HG02759 (cell line): ENCODE results near the gene HORMAD2.

Experiments used
- ATAC-seq: cut with Tn5 transposase; IDR thresholded peaks from one replicate; pipeline ENCODE4 v1.9.1; 2021; ENCODE audit warnings: mild to moderate bottlenecking, moderate library complexity; ENCODE audit not compliant: unreplicated experiment

The HORMAD2 gene

DNA sequence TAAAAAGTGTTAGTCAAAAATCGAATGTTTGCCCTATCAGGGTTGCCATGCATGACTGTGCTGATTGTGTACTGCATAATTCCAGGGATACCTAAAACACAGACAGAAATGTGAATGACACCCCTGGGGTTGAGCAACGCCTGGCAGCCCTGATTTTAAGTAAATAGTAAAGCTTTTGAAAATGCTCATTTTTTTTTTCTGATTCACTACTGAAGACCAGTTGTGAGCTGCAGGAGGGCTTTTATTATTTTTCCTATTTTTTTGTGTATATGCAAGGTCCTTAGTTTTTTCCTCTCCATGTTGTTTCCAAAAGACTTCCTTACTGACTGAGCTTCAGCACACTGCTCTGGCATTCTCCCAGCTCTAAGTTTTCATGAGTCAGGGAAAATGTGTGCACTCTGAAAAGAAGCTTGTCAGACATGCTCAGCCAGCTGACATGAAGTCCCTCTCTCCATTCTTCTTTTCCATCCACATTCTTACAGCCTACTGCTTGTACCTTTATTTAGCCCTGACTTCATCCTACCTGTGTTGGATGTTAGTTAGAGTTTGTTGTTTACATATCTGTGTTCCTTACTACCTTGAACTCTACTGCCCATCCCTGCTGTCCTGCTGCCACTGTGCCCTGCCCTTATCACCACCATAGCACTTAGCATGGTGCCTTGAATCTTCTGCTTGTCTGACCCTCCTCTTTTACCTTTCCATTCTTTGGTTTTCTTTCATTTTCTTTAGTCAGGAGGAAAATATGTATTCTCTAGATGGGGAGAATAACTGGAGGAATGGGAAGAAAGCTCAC is 79.5 kb downstream of the HORMAD2 start:
- ATAC-seq, result no peak

GRCh38 chr22:30161051-30161469 is 80.8 kb downstream of the HORMAD2 start:
- no peak for ATAC-seq

DNA sequence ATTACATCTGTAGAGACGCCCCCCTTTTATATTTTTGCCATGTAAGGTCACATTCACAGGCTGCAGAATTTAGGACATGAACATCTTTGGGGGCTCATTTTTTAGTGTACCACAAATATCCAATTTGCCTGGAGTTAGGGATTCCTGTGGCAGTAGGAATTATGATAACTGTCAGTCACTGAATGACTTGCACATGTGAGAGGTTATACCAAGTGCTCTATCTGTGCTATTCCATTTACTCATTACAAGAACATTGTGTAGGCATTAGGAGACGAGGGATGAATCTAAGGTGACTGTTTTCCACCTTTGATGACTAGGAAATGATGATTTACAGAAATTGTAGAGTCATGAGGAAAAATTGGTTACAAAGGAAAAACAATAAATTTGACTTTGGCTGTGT is 87.0 kb downstream of the HORMAD2 start:
- ATAC-seq, result no peak

DNA sequence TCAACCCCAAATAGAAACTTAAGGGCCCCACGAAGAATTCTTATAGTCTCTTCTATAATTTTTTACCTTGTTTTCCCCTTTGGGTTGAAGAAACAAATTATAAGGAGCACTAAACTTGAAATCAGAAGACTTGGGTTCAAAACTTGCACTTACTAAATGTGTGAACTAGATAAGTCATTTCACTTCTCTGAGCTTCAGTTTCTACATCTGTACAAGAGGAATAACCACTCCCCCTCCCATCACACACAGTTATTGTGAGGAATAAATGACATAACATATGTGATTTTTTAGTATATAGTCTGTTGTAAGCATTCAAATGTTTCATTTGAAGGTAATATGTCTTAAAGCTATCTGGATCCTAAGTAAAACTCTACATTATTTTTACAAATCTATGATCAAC is 87.5 kb downstream of the HORMAD2 start:
- ATAC-seq, result no peak

DNA sequence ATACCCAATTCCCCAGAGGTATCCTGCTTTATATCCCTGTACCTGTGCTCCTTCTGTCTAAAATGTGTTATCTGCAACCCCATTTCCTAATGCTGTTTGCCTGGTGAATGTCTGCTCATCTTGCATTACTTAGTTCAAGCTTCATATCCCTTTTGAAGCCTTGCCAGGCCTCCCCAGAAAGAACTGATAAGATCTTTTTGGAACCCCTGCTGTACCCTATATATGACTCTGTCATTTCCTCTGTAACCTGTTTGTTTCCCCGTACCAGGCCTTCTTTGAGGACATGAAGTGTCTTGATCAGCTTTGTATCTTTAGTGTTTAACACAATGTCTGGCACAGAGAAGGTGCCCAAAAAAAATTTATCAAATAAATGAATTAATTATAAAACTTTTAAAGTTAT is 88.7 kb downstream of the HORMAD2 start:
- no peak for ATAC-seq

DNA sequence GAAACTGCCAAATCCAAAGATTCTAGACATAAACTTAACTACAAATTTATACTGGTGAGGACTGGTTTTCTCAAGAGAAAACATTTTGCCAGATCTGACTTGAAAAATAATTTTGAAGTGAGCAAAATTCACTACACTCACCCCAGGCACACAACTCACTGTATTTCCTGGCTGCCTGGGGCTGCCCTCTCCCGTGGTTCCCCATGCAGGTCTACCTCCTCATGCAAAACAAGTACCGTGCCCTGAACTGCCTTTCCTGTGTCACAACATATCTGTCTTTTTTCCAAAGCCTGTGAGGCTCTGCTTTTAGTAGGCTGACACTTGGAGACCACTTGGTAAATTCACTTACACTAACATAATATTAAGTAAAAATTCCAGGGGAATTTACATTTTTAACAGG is 89.9 kb downstream of the HORMAD2 start:
- no peak for ATAC-seq

GRCh38 chr22:30171008-30171407 is 90.7 kb downstream of the HORMAD2 start:
- ATAC-seq, result no peak

DNA sequence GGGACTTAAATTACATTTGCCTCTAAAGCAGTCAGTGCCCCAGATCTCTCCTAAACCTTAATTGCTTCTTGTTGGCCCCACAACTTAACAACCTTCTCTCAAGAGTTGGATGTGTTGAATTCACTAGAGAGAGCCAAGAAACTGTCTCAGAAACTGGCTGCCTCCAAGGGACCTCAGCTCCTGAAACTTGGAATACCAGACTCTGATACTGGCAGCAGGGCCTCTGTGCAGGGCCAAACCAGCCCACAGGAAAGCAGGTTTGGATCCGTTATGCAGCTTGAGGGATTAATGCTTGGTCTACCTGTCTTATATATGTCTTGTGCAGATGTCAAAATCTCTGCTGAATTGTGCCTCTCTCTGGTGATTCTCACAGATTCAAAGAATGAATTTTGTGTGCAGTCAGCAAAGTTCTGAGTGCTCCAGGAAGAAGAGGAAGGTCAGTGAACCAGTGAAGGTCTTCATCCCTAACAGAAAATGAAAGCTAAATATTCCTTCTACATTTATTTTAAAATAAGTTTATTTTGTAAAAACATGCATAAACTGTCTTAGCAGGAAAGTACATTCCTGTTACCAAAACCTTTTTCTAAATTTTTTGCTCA is 95.5 kb downstream of the HORMAD2 start:
- no peak for ATAC-seq

GRCh38 chr22:30176431-30176830 is 96.2 kb downstream of the HORMAD2 start:
- no peak for ATAC-seq

DNA sequence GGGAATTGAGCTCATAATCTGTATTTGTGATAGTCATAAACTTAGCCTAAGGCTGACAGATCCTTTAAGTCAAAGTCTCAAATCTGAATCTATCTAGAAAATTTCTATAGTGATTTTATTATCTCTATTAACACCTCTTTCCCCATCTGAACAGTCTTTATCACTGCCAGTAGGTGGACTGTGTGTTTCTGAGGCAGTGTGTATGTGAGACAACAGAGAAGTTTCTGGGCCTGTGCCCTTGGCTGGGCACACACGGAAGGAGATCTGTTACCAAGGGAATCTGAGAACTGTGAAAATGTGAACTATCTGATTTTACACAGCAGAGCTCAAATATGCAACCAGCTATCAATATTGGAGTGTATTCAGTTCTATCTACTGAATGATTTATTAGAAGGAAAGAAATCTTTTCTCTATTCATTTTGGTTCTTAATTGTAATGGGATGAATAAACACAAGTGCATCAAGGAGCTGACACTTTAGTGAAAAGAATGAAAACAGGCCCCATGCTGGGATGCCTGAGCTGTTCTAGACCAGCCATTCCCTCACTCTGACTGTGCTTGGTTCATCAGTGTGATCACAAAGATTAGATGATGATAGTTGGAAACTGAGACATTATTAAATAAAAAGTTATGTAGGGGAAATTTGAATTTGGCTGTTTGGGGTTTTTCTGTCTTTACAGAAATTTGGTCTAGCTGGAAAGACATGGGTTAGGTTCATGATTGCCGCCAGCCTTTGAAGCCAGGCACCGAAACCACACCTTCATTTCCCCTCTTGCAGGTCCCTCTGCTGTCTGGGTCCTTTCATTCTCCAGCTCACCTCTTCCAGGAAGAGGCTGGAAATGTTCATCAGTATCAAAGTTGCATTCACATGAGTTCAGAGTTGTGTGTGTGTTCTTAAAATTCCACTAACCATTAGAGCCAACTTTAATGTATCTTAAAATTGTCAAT is 98.2 kb downstream of the HORMAD2 start:
- no peak for ATAC-seq

- ATAC-seq, result no peak
Observed at GRCh38 chr22:30180616-30181015, 100.4 kb downstream of the HORMAD2 start.

DNA sequence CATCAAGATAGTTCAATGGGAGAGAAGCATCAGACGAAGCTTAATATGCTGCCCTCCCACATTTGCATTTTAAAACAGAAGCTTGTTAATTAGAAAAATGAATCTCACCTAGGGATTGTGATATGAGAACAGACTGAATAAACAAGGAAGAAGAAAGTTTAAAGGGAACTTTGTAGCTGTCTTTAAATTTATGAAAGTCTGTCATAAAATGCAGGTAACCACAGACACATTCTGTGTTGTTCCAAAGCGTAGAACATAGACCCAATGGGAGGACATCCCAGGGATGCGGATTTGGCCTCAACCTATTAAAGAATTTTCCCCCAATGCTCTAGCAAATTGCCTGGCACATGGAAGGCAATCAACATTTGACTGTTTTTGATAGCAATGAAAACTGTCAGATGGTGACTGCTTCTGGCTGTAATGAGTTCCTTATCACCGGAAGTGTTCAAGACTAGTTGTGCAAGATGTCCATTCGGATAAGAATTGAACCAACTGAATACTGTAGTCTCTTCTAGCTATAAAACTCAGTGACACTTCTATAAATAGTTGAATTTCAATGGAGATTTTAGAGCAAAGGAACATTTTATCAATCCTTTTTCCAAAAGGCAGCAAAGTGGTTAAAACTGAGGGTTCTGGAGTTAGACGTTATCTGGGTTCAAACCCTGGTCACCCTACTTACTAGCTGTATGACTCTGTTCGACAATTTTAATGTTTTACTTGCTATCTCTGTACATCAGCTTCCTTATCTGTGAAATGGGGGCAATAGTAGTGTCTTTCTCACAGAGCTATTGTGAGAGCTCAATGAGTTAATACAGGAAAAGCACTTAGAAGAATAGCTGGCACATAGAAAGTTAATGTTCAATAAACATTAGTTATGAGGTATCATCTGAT is 101.4 kb downstream of the HORMAD2 start:
- no peak for ATAC-seq

DNA sequence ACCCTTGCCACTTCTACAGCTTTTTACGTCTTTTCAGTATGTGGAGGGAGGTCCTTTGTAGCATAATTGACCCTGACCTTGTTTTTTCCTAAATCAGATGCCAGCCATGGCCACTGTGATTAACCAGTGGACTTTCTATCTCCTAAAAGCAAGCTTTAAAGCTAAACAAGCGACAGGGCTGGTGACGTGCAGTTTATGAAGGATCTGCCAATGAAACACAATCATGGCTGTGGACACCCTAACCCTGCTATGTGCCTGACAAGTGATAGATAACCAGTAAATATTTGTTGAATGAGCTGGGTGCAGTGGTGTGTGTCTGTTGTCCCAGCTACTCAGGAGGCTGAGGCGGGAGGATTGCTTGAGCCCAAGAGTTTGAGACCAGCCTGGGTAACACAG is 102.1 kb downstream of the HORMAD2 start:
- ATAC-seq, result no peak

DNA sequence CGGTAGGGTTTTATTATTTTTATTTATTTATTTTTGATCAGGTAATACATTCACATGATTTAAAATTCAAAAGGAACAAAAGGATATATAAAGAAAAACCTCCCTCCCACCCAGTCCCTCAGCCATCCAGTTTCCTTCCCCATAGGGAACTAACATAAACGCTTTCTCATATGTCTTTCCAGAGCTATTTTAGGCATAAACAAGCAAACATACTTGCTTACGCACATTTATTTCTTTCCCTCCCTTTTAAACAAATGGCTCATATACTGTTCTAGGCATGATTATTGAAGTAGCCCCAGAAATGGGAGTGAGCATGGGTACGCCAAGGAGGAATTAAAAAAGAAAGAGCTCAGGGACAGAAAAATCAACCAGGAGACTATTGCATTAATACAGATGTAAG is 102.6 kb downstream of the HORMAD2 start:
- no peak for ATAC-seq

DNA sequence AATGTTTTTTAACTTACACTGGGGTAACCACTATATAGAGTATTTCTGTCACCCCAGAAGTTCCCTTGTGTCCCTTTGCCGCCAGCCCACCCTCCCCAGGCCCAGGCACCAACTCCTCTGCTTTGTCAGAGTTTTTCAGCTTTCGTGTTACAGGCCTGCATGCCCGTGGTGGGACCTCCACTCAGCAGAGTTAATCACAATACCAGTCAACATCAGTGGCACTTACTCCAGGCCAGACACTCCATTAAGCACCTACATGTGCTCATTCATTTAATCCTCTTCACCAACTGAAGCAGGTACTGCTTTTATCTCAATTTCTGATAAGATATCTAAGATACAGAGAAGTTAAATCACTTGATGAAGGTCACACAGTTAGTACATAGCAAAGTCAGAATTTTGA is 103.0 kb downstream of the HORMAD2 start:
- ATAC-seq, result no peak

DNA sequence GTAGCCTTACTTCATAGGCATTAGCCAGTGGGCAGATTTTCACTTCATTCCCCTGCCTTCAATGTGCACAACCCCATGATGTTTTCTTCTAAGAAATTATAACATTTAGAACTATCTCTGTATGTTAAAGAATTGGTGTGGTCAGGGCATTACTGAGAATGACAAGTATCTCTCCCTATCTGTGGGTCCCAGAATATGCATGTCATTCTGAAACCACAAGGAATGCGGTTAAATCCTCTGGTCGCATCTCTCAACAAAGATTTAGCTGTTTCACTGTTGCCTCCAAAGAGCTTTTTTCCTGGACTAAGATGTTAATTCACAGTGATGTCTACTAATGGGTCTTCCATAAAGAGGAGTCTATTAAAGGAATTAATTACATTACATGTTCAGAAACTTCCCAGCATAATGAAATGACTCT is 103.6 kb downstream of the HORMAD2 start:
- no peak for ATAC-seq

DNA sequence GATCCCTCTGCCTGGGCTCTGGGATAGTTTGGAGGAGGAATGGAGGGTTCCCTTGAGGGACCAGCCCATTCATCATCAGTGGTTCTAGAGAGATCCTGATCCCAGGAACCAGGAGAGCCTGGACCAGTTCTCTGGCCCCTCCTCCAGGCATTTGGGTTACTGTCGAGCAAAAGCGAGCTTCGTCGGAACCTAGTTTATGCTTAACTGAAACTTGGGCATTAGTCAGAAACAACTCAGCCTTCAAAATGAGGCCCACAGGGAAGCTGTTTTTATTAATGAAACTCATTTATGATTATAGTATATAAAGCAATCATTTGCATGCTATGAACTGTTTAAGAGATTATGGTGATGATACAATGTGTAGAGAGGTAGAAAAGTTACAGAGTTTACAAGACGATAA is 104.9 kb downstream of the HORMAD2 start:
- ATAC-seq, result no peak

GRCh38 chr22:30185549-30185948 is 105.3 kb downstream of the HORMAD2 start:
- ATAC-seq, result no peak

DNA sequence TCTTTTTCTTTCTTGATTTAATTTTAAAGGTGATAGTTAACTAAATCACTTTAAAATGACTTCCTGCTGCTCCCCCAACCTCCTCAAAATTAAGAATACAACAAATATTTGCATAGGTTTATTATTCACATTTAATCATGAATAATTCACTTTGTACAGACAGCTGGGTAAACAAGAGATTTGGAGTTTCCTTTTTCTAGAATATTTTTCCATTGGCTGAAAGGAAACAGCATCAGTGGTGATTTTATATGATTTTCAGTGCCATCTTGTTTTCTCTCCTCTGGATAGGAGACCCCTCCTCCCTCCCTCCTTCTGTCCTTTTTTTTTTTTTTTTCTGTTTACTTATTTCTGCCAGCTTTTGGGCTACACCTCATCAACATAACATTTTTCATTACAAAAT is 105.8 kb downstream of the HORMAD2 start:
- ATAC-seq, result no peak

DNA sequence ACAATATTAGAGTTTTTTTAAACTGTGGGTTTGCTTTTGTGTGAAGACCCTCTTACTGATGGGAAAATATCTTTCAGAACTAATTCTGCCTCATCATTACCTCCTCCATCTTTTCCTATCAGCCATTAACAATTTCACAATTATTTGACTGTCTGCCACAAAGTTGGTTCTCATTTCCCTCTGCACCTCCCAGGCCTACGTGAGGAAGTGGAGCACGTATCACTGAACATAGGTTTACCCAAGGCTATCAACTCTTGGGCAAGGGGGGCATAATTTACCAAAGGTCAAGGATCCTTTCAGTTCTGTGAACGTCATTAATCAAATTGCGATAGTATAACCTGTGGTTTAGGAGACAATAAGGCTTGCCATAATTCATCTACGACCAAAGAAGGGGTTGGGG is 106.2 kb downstream of the HORMAD2 start:
- ATAC-seq, result no peak

DNA sequence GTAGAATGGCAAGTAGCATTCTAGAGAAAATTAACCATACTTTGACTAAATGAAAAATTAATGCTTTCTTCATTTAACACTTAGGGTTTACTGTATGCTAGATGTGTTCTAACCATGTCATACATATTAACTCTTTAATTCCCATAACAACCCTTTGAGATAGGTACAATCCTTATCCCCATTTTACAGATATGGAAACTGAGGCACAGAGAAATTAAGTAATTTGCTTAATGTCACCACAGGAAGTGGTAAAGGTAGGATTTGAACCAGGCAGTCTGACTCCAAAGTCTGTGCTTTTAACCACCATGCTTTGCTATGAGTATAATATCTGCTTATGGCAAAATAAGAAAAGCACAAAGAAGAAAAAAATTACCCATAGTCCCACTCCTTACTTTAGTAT is 106.8 kb downstream of the HORMAD2 start:
- ATAC-seq, result no peak
